ENCODE data around the gene ZNF669. TPM values are rescaled to one million over a fixed set of nuclear protein-coding genes. Genes with fewer than 3 reads are reported as not detected.

Gene ZNF669
- total and polyA plus RNA-seq, 8 donors: 6.9 to 12.3 (median 10.4) TPM

GRCh38 chr1:247119600-247120407, 15.6 kb upstream of the ZNF669 start:
- H3K27ac ChIP-seq: no peak overlapping the region
- intact Hi-C loops (cut with DNase I): no loop called here
- TF ChIP-seq CTCF (IDR thresholded peaks at IDR 0.05): no peak
- no peaks in the 10 kb centered on the region for H3K36me3 ChIP-seq
- ATAC-seq: no peak
- H3K4me1 ChIP-seq: no peaks in the 10 kb centered on the region
- H3K4me3 ChIP-seq: no peak overlapping the region
- no peak for DNase-seq
- peaks cover 0 to 3% of the 10 kb centered on the region in 2 donors for H3K9me3 ChIP-seq
- no peaks in the 10 kb centered on the region for H3K27me3 ChIP-seq

- no peak overlapping the region for H3K27ac ChIP-seq
- no peaks in the 10 kb centered on the region for H3K36me3 ChIP-seq
- ATAC-seq (peak; percentile 14), DNase-seq (no peak)
- no peak overlapping the region for H3K4me3 ChIP-seq
- H3K27me3 ChIP-seq: no peaks in the 10 kb centered on the region
- intact Hi-C loops (cut with DNase I): no loop called here
- no peaks in the 10 kb centered on the region for H3K4me1 ChIP-seq
- H3K9me3 ChIP-seq: no peaks in the 10 kb centered on the region
- no peak for TF ChIP-seq CTCF (IDR thresholded peaks at IDR 0.05)
These were observed 14.8 kb upstream of the ZNF669 start for GRCh38 chr1:247118946-247119446.

GRCh38 chr1:247115545-247115944, 11.4 kb upstream of the ZNF669 start:
- H3K36me3 ChIP-seq: no peaks in the 10 kb centered on the region
- DNase-seq (no peak), ATAC-seq (no peak)
- peaks cover 0 to 30% of the 10 kb centered on the region in 2 donors for H3K27me3 ChIP-seq
- intact Hi-C loops (cut with DNase I): no loop called here
- no peak for TF ChIP-seq CTCF (IDR thresholded peaks at IDR 0.05)
- H3K9me3 ChIP-seq: no peaks in the 10 kb centered on the region
- no peak overlapping the region for H3K27ac ChIP-seq
- H3K4me3 ChIP-seq: no peak overlapping the region
- H3K4me1 ChIP-seq: peaks cover 6 to 24% of the 10 kb centered on the region in 2 donors

GRCh38 chr1:247115141-247115510, 11.0 kb upstream of the ZNF669 start:
- TF ChIP-seq CTCF (IDR thresholded peaks at IDR 0.05): no peak
- no peak overlapping the region for H3K27ac ChIP-seq
- peaks cover 0 to 34% of the 10 kb centered on the region in 2 donors for H3K27me3 ChIP-seq
- intact Hi-C loops (cut with DNase I): no loop called here
- H3K9me3 ChIP-seq: no peaks in the 10 kb centered on the region
- no peak for DNase-seq
- peaks cover 6 to 25% of the 10 kb centered on the region in 2 donors for H3K4me1 ChIP-seq
- H3K36me3 ChIP-seq: no peaks in the 10 kb centered on the region
- ATAC-seq: no peak
- no peak overlapping the region for H3K4me3 ChIP-seq

GRCh38 chr1:247114351-247115140, 10.4 kb upstream of the ZNF669 start:
- no peak overlapping the region for H3K27ac ChIP-seq
- no peaks in the 10 kb centered on the region for H3K36me3 ChIP-seq
- no peak overlapping the region for H3K4me3 ChIP-seq
- peaks cover 0 to 40% of the 10 kb centered on the region in 2 donors for H3K27me3 ChIP-seq
- no peak for DNase-seq
- H3K9me3 ChIP-seq: no peaks in the 10 kb centered on the region
- H3K4me1 ChIP-seq: peaks cover 6 to 25% of the 10 kb centered on the region in 2 donors
- TF ChIP-seq CTCF (IDR thresholded peaks at IDR 0.05): no peak
- intact Hi-C loops (cut with DNase I): no loop called here
- no peak for ATAC-seq
